Activated naive CD8-positive, alpha-beta T cell treated with anti-CD3 and anti-CD28 coated beads for 36 hours (primary cell): ENCODE data around the gene FBLIM1. TPM values are rescaled to one million over a fixed set of nuclear protein-coding genes. Genes with fewer than 3 reads are reported as not detected.

Experiments used
- DNase-seq: peaks from one replicate; pipeline ENCODE4 v3.0.0; 2021
- H3K27ac Mint-ChIP-seq: one replicate; pipeline ENCODE4 v1.8.0; 2022; ENCODE audit warnings: mild to moderate bottlenecking, moderate library complexity, mixed read lengths
- H3K27me3 Mint-ChIP-seq: one replicate; pipeline ENCODE4 v1.8.0; 2022; ENCODE audit warnings: mild to moderate bottlenecking, mixed read lengths
- H3K36me3 Mint-ChIP-seq: one replicate; pipeline ENCODE4 v1.8.0; 2021; ENCODE audit warnings: mild to moderate bottlenecking, mixed read lengths
- H3K4me1 Mint-ChIP-seq: one replicate; pipeline ENCODE4 v1.8.0; 2021; ENCODE audit warnings: mixed read lengths
- H3K4me3 Mint-ChIP-seq: one replicate; pipeline ENCODE4 v1.8.0; 2022; ENCODE audit warnings: mild to moderate bottlenecking, moderate library complexity, mixed read lengths
- H3K9me3 Mint-ChIP-seq: one replicate; pipeline ENCODE4 v1.8.0; 2022; ENCODE audit warnings: mixed read lengths
- total RNA-seq, 2 experiments: library from RNA; stranded (reverse); gene quantifications; one replicate each; pipeline ENCODE4 v1.2.3, GENCODE V29; 2021

Gene FBLIM1
- total RNA-seq, 2 experiments from 2014 or later, result not detected

GRCh38 chr1:15765495-15766194, 7.0 kb downstream of the FBLIM1 start:
- no peak for DNase-seq
- Mint-ChIP-seq H3K27ac (no peak overlapping the region), H3K27me3 (peaks cover 17% of the 10 kb centered on the region), H3K9me3 (no peaks in the 10 kb centered on the region), H3K36me3 (no peaks in the 10 kb centered on the region), H3K4me1 (no peaks in the 10 kb centered on the region), H3K4me3 (no peak overlapping the region)

- H3K4me3 Mint-ChIP-seq, result no peak overlapping the region
- peaks cover 10% of the 10 kb centered on the region for H3K27me3 Mint-ChIP-seq
- no peaks in the 10 kb centered on the region for H3K9me3 Mint-ChIP-seq
- H3K27ac Mint-ChIP-seq, result no peak overlapping the region
- no peak for DNase-seq
- no peaks in the 10 kb centered on the region for H3K4me1 Mint-ChIP-seq
- H3K36me3 Mint-ChIP-seq, result no peaks in the 10 kb centered on the region
These were observed 9.3 kb downstream of the FBLIM1 start for GRCh38 chr1:15767941-15768340.

GRCh38 chr1:15768388-15768787, 9.8 kb downstream of the FBLIM1 start:
- H3K27me3 Mint-ChIP-seq, result peaks cover 10% of the 10 kb centered on the region
- no peak overlapping the region for H3K4me3 Mint-ChIP-seq
- no peaks in the 10 kb centered on the region for H3K4me1 Mint-ChIP-seq
- DNase-seq, result no peak
- H3K9me3 Mint-ChIP-seq, result no peaks in the 10 kb centered on the region
- no peak overlapping the region for H3K27ac Mint-ChIP-seq
- no peaks in the 10 kb centered on the region for H3K36me3 Mint-ChIP-seq

GRCh38 chr1:15770313-15770962, 11.8 kb downstream of the FBLIM1 start:
- Mint-ChIP-seq H3K27me3 (peaks cover 10% of the 10 kb centered on the region), H3K36me3 (no peaks in the 10 kb centered on the region), H3K27ac (no peak overlapping the region), H3K4me3 (no peak overlapping the region), H3K4me1 (no peaks in the 10 kb centered on the region), H3K9me3 (no peaks in the 10 kb centered on the region)
- no peak for DNase-seq

GRCh38 chr1:15771836-15772515, 13.4 kb downstream of the FBLIM1 start:
- Mint-ChIP-seq H3K36me3 (no peaks in the 10 kb centered on the region), H3K27ac (no peak overlapping the region), H3K4me3 (no peak overlapping the region), H3K9me3 (no peaks in the 10 kb centered on the region), H3K4me1 (no peaks in the 10 kb centered on the region), H3K27me3 (peaks cover 10% of the 10 kb centered on the region)
- DNase-seq, result no peak

GRCh38 chr1:15775706-15776105, 17.1 kb downstream of the FBLIM1 start:
- H3K9me3 Mint-ChIP-seq, result no peaks in the 10 kb centered on the region
- no peak overlapping the region for H3K27ac Mint-ChIP-seq
- no peak overlapping the region for H3K4me3 Mint-ChIP-seq
- no peaks in the 10 kb centered on the region for H3K36me3 Mint-ChIP-seq
- no peak for DNase-seq
- peaks cover 10% of the 10 kb centered on the region for H3K27me3 Mint-ChIP-seq
- H3K4me1 Mint-ChIP-seq, result no peaks in the 10 kb centered on the region

GRCh38 chr1:15777909-15778707, 19.5 kb downstream of the FBLIM1 start:
- no peaks in the 10 kb centered on the region for H3K36me3 Mint-ChIP-seq

GRCh38 chr1:15785683-15786082, 27.1 kb downstream of the FBLIM1 start:
- H3K4me3 Mint-ChIP-seq, result no peak overlapping the region

More at GRCh38 chr1:15777909-15778707, 19.5 kb downstream of the FBLIM1 start:
- H3K4me1 Mint-ChIP-seq, result no peaks in the 10 kb centered on the region
- H3K27me3 Mint-ChIP-seq, result no peaks in the 10 kb centered on the region
- H3K4me3 Mint-ChIP-seq, result no peak overlapping the region
- H3K9me3 Mint-ChIP-seq, result no peaks in the 10 kb centered on the region
- no peak overlapping the region for H3K27ac Mint-ChIP-seq
- DNase-seq, result no peak

GRCh38 chr1:15786581-15786980, 28.0 kb downstream of the FBLIM1 start:
- no peak overlapping the region for H3K4me3 Mint-ChIP-seq
- H3K9me3 Mint-ChIP-seq, result no peaks in the 10 kb centered on the region
- no peaks in the 10 kb centered on the region for H3K4me1 Mint-ChIP-seq
- no peak overlapping the region for H3K27ac Mint-ChIP-seq
- DNase-seq, result no peak
- peaks cover 4% of the 10 kb centered on the region for H3K27me3 Mint-ChIP-seq
- no peaks in the 10 kb centered on the region for H3K36me3 Mint-ChIP-seq

More at GRCh38 chr1:15785683-15786082, 27.1 kb downstream of the FBLIM1 start:
- no peak for DNase-seq
- H3K27me3 Mint-ChIP-seq, result peaks cover 4% of the 10 kb centered on the region
- no peaks in the 10 kb centered on the region for H3K4me1 Mint-ChIP-seq
- H3K36me3 Mint-ChIP-seq, result no peaks in the 10 kb centered on the region
- no peak overlapping the region for H3K27ac Mint-ChIP-seq
- no peaks in the 10 kb centered on the region for H3K9me3 Mint-ChIP-seq

- Mint-ChIP-seq H3K4me3 (no peak overlapping the region), H3K27ac (no peak overlapping the region), H3K9me3 (no peaks in the 10 kb centered on the region), H3K4me1 (peaks cover 3% of the 10 kb centered on the region), H3K27me3 (peaks cover 4% of the 10 kb centered on the region), H3K36me3 (no peaks in the 10 kb centered on the region)
- DNase-seq, result no peak
These were observed 30.2 kb downstream of the FBLIM1 start for GRCh38 chr1:15788624-15789301.

- Mint-ChIP-seq H3K27ac (no peak overlapping the region), H3K4me3 (no peak overlapping the region), H3K9me3 (no peaks in the 10 kb centered on the region), H3K4me1 (peaks cover 9% of the 10 kb centered on the region), H3K27me3 (peaks cover 6% of the 10 kb centered on the region), H3K36me3 (no peaks in the 10 kb centered on the region)
- DNase-seq, result no peak
These were observed 37.5 kb downstream of the FBLIM1 start for GRCh38 chr1:15796086-15796462.

GRCh38 chr1:15797614-15798390, 39.2 kb downstream of the FBLIM1 start:
- peaks cover 11% of the 10 kb centered on the region for H3K27me3 Mint-ChIP-seq
- no peak overlapping the region for H3K27ac Mint-ChIP-seq
- H3K36me3 Mint-ChIP-seq, result no peaks in the 10 kb centered on the region
- H3K9me3 Mint-ChIP-seq, result no peaks in the 10 kb centered on the region
- no peak overlapping the region for H3K4me3 Mint-ChIP-seq
- no peak for DNase-seq
- H3K4me1 Mint-ChIP-seq, result peaks cover 5% of the 10 kb centered on the region

- H3K27ac Mint-ChIP-seq, result no peak overlapping the region
- DNase-seq, result peak; percentile 21
- peaks cover 5% of the 10 kb centered on the region for H3K4me1 Mint-ChIP-seq
- H3K9me3 Mint-ChIP-seq, result no peaks in the 10 kb centered on the region
- H3K27me3 Mint-ChIP-seq, result peaks cover 14% of the 10 kb centered on the region
- no peaks in the 10 kb centered on the region for H3K36me3 Mint-ChIP-seq
- no peak overlapping the region for H3K4me3 Mint-ChIP-seq
These were observed 40.6 kb downstream of the FBLIM1 start for GRCh38 chr1:15799004-15799867.
